ENCODE data around the gene BAD. TPM values are rescaled to one million over a fixed set of nuclear protein-coding genes. Genes with fewer than 3 reads are reported as not detected.
A peak's percentile ranks its signal among the peaks of the same experiment; 100 is the strongest.

Gene BAD
- total and polyA plus RNA-seq, 12 donors = 9.5 to 219 (median 101) TPM

DNA sequence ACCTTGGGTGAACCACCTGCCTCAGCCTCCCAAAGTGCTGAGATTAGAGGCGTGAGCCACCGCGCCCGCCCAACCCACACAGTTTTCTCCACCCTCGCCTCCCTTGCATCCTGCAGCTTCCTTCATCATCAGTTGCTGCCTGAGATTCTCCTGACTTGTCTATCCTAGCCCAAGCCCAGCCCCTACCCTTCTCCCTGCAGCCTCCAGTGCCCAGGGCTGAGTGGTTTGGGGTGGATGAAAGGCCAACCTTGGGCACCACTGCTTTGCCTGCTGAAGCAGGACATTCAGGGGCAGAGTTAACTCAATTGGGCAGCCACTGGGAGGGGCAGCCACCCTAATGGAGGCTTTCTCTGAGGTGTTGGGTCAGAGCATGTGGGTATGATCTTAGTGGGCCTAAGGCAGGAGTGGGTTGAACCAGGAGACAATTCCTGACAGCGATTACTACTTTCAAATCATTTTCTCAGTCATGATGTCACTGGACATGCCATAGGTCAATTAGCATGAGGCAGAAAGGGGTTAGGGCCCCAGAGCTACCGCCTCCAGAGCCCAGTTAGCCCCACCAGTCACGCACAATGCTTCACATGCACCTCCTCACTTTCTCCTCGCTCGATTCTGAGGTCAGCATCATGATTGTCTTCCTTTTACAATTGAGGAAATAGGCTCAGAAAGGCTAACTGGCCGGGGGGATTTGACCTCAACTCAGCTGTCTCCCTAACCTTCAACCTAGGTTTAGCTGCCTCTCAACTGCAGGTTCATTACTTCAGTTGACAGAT lies 44.6 kb downstream of the BAD start:
- intact Hi-C loops (cut with DNase I) = no loop called here
- Histone ChIP-seq H3K4me3 (peak overlapping the region in 1 of 4 donors; percentile 99), H3K27ac (peak overlapping the region; percentile 80 to 99 (median 97)), H3K27me3 (no peaks in the 10 kb centered on the region), H3K4me1 (replicated peaks in 1 of 2) (peaks cover 21 to 39% of the 10 kb centered on the region in 2 donors), H3K36me3 (replicated peaks in 1 of 2) (peaks cover 0 to 31% of the 10 kb centered on the region in 2 donors), H3K9me3 (replicated peaks in 1 of 3) (no peaks in the 10 kb centered on the region)
- WGBS, 4 donors = 77 to 85% (median 79%) methylated on average over 11 of the region's 11 CpGs
- DNase-seq = peak in 3 of 7 donors; percentile 31 to 73 (median 55)
- TF ChIP-seq, protein P1, sequence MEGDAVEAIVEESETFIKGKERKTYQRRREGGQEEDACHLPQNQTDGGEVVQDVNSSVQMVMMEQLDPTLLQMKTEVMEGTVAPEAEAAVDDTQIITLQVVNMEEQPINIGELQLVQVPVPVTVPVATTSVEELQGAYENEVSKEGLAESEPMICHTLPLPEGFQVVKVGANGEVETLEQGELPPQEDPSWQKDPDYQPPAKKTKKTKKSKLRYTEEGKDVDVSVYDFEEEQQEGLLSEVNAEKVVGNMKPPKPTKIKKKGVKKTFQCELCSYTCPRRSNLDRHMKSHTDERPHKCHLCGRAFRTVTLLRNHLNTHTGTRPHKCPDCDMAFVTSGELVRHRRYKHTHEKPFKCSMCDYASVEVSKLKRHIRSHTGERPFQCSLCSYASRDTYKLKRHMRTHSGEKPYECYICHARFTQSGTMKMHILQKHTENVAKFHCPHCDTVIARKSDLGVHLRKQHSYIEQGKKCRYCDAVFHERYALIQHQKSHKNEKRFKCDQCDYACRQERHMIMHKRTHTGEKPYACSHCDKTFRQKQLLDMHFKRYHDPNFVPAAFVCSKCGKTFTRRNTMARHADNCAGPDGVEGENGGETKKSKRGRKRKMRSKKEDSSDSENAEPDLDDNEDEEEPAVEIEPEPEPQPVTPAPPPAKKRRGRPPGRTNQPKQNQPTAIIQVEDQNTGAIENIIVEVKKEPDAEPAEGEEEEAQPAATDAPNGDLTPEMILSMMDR (IDR thresholded peaks at IDR 0.05) = no peak
- no peak for TF ChIP-seq POLR2A (IDR thresholded peaks at IDR 0.05)

DNA sequence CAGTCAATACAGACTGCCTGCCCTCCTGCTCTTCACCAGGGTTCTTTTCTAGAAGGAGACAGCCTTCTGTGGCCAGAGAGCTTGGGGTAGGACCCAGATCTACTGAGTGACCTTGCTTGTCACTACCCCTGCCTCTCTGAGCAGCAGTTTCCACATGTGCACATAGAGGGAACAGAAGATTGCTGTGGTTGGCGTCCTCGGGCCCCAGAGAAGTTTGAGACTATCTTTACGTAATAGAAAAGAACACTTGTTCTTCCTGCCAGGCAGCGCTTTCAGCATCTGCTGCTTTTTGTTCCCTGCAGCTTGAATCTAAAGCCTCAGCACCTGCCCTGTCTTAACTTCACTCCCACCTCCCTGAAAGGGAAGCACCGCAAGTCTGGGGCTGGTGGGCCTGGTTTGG lies 45.5 kb downstream of the BAD start:
- Histone ChIP-seq H3K9me3 (replicated peaks in 1 of 3) (no peaks in the 10 kb centered on the region), H3K27ac (peak overlapping the region in 4 of 5 donors; percentile 97 to 99 (median 98)), H3K4me3 (no peak overlapping the region), H3K36me3 (replicated peaks in 1 of 2) (peaks cover 0 to 27% of the 10 kb centered on the region in 2 donors), H3K27me3 (no peaks in the 10 kb centered on the region), H3K4me1 (replicated peaks in 1 of 2) (peaks cover 21 to 38% of the 10 kb centered on the region in 2 donors)
- peak in 2 of 7 donors; percentile 21 to 32 for DNase-seq
- WGBS, 4 donors = 75 to 89% (median 76%) methylated on average over 5 of the region's 5 CpGs
- intact Hi-C loops (cut with DNase I) = no loop called here
- TF ChIP-seq, protein P1 (IDR thresholded peaks at IDR 0.05) = no peak
- no peak for TF ChIP-seq POLR2A (IDR thresholded peaks at IDR 0.05)

DNA sequence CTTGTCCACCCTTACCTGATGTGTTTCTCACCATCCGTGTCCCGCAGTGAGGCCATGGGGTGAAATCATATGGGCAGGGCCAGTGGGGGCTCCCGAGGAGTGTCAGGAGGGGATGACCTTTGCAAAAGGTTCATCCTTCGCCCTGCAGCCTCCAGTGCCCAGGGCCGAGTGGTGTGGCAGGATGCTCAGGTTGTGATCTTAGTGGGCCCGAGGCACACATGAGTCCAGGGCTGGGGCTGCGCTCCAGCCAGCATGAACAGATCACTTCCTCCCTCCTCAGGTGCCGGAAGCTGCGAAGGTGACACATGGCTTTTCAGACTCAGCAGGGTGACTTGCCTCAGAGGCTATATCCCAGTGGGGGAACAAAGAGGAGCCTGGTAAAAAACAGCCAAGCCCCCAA lies 46.4 kb downstream of the BAD start:
- TF ChIP-seq, protein P1 (IDR thresholded peaks at IDR 0.05) = no peak
- TF ChIP-seq POLR2A (IDR thresholded peaks at IDR 0.05) = no peak

GRCh38 chr11:64237484-64237951 lies 46.9 kb downstream of the BAD start:
- Histone ChIP-seq H3K4me3 (no peak overlapping the region), H3K9me3 (replicated peaks in 1 of 3) (no peaks in the 10 kb centered on the region), H3K36me3 (replicated peaks in 1 of 2) (peaks cover 0 to 19% of the 10 kb centered on the region in 2 donors), H3K27ac (no peak overlapping the region), H3K4me1 (replicated peaks in 1 of 2) (peaks cover 15 to 36% of the 10 kb centered on the region in 2 donors), H3K27me3 (no peaks in the 10 kb centered on the region)
- TF ChIP-seq, protein P1 (IDR thresholded peaks at IDR 0.05) = no peak
- TF ChIP-seq POLR2A (IDR thresholded peaks at IDR 0.05) = no peak
- intact Hi-C loops (cut with DNase I) = no loop called here
- peak in 1 of 7 donors; percentile 18 for DNase-seq
- WGBS, 4 donors = 68 to 84% (median 78%) methylated on average over 12 of the region's 12 CpGs

More for the DNA sequence above, 46.4 kb downstream of the BAD start:
- DNase-seq = peak in 1 of 7 donors; percentile 8
- Histone ChIP-seq H3K4me3 (no peak overlapping the region), H3K4me1 (replicated peaks in 1 of 2) (peaks cover 20 to 41% of the 10 kb centered on the region in 2 donors), H3K9me3 (replicated peaks in 1 of 3) (no peaks in the 10 kb centered on the region), H3K27ac (peak overlapping the region in 2 of 5 donors; percentile 97 to 99), H3K36me3 (replicated peaks in 1 of 2) (peaks cover 0 to 20% of the 10 kb centered on the region in 2 donors), H3K27me3 (no peaks in the 10 kb centered on the region)
- 83 to 100% (median 93%) methylated on average over 2 to 9 of the region's 9 CpGs for WGBS, 4 donors
- intact Hi-C loops (cut with DNase I) = no loop called here
